Prostate gland (tissue), 2 donors: ENCODE measurements around the gene BICDL2.

Experiments
- POLR2A ChIP-seq: fragments of 450-650 bp; IDR thresholded peaks from one replicate; pipeline ENCODE4 v1.6.1; 2016; ENCODE audit warnings: antibody characterized with exemption, mild to moderate bottlenecking
- POLR2AphosphoS5 ChIP-seq: sonication (generic); formaldehyde crosslinking; IDR thresholded peaks from one replicate; pipeline ENCODE4 v1.6.1; 2017; ENCODE audit warnings: antibody characterized with exemption
- TF ChIP-seq, protein P1 (sequence below), 4 experiments: fragments of 200-600 bp in 2 of 4; fragments of 450-650 bp in 2 of 4; sonication (generic) in 2 of 4; IDR thresholded peaks; 1 replicate in 3 of 4; 2 replicates in 1 of 4; pipeline ENCODE4 v1.5.1; 2016 to 2019; ENCODE audit warnings: antibody characterized with exemption in 4 of 4, mild to moderate bottlenecking in 2 of 4, moderate library complexity in 2 of 4

DNA sequence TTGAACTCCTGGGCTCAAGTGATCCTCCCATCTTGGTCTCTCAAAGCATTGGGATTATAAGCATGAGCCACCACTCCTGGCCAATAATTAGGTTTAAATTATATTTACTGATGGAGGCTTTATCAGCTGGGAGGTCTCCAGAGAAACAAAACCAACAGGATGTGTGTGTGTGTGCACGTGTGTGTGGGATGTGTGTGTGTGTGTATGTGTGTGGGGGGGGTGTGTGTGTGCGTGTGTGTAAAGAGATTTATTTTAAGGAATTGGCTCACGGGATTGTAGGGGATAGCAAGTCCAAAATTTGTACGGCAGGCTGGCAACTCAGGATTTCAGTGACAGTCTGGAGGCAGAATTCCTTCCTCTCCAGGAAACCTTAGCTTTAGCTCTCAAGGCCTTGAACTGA lies 14.3 kb upstream of the BICDL2 start:
- TF ChIP-seq, protein P1, sequence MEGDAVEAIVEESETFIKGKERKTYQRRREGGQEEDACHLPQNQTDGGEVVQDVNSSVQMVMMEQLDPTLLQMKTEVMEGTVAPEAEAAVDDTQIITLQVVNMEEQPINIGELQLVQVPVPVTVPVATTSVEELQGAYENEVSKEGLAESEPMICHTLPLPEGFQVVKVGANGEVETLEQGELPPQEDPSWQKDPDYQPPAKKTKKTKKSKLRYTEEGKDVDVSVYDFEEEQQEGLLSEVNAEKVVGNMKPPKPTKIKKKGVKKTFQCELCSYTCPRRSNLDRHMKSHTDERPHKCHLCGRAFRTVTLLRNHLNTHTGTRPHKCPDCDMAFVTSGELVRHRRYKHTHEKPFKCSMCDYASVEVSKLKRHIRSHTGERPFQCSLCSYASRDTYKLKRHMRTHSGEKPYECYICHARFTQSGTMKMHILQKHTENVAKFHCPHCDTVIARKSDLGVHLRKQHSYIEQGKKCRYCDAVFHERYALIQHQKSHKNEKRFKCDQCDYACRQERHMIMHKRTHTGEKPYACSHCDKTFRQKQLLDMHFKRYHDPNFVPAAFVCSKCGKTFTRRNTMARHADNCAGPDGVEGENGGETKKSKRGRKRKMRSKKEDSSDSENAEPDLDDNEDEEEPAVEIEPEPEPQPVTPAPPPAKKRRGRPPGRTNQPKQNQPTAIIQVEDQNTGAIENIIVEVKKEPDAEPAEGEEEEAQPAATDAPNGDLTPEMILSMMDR (IDR thresholded peaks at IDR 0.05), result no peak
- TF ChIP-seq POLR2AphosphoS5 (no peak), POLR2A (no peak)
